ENCODE measurements around the gene TFAM. TPM values are rescaled to one million over a fixed set of nuclear protein-coding genes. Genes with fewer than 3 reads are reported as not detected.

TFAM gene
- total RNA-seq, 2 experiments from 2014 or later, result 85.4 to 92.5 TPM

DNA sequence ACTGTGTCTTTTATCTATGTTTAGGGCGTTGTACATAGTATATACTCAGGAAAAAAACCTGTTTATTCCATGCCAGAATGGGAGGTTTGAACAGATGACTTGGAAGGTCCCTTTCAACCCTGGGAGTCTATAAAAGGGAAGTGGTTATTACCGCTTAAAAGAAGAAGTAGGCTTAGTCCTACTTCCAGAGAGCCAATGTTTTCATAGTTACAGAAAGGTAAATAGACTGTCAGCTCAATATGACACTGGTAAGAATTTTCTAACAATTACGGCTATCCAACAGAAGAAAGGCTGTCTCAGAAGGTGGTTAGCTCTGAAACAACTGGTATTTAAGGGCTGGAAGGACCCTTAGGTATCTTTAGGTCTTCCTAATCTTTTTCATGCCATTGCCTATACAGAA is 1.1 kb upstream of the TFAM start:
- POLR2A ChIA-PET, result interaction anchor here (1.0 to 3.0 kb wide), 3 partner anchors 13 to 116 kb away, joined by 3 to 17 read pairs (median 13); partner anchors contain the start of genes CISD1, IPMK and UBE2D1
- H3K4me1 Mint-ChIP-seq (ENCODE audit: low read depth), result peaks cover 29% of the 10 kb centered on the region

GRCh38 chr10:58384544-58384998 is 639 bp upstream of the TFAM start:
- peak overlapping the region; percentile 92 for H3K27ac Mint-ChIP-seq
- no peak for DNase-seq
- ChIA-PET CTCF (interaction anchor here (0.6 to 4.5 kb wide), 21 partner anchors 9 to 215 kb away, joined by 3 to 39 read pairs (median 4); partner anchors contain the start of genes CISD1 and UBE2D1), POLR2A (interaction anchor here (1.0 to 3.0 kb wide), 3 partner anchors 13 to 116 kb away, joined by 3 to 17 read pairs (median 13); partner anchors contain the start of genes CISD1, IPMK and UBE2D1)
- no peaks in the 10 kb centered on the region for H3K27me3 Mint-ChIP-seq
- peaks cover 18% of the 10 kb centered on the region for H3K36me3 Mint-ChIP-seq
- peaks cover 31% of the 10 kb centered on the region for H3K4me1 Mint-ChIP-seq (ENCODE audit: low read depth)
- H3K4me3 Mint-ChIP-seq, result peak overlapping the region; percentile 99
- intact Hi-C loops (cut with micrococcal nuclease), result loop anchor here (2.0 to 10.0 kb wide), 2 partner anchors 130 to 208 kb away; partner anchors contain the start of gene BICC1
- H3K9me3 Mint-ChIP-seq, result no peaks in the 10 kb centered on the region

More for the DNA sequence above, 1.1 kb upstream of the TFAM start:
- H3K9me3 Mint-ChIP-seq, result no peaks in the 10 kb centered on the region
- CTCF ChIA-PET, result interaction anchor here (0.8 to 4.5 kb wide), 12 partner anchors 12 to 117 kb away, joined by 3 to 39 read pairs (median 4); partner anchors contain the start of gene UBE2D1
- intact Hi-C loops (cut with micrococcal nuclease), result loop anchor here (2.0 to 10.0 kb wide), 2 partner anchors 131 to 207 kb away; partner anchors contain the start of gene BICC1
- H3K27me3 Mint-ChIP-seq, result no peaks in the 10 kb centered on the region
- DNase-seq, result no peak
- H3K4me3 Mint-ChIP-seq, result peak overlapping the region; percentile 99
- peaks cover 14% of the 10 kb centered on the region for H3K36me3 Mint-ChIP-seq
- no peak overlapping the region for H3K27ac Mint-ChIP-seq

DNA sequence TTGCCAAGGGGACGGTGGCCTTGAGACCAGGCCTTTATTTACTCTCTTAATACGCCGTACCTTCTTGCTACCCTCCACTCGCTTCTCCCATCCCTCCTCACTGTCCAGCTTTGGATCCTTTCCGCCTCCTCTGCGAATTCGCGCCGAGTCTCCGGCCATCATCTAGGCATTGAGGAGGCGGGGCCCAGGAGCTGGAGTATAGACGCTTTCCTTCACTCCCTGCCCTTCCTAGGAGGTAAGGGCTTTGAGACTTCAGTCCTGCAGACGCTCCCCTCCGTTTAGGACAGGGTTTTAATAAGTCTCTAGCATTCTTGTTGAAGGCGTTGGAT is 538 bp downstream of the TFAM start:
- peaks cover 41% of the 10 kb centered on the region for H3K4me1 Mint-ChIP-seq (ENCODE audit: low read depth)
- intact Hi-C loops (cut with micrococcal nuclease), result loop anchor here (1.0 to 10.0 kb wide), 7 partner anchors 51 to 1522 kb away; partner anchors contain the start of genes BICC1 and CCDC6
- H3K27ac Mint-ChIP-seq, result peak overlapping the region; percentile 92
- peak; percentile 38 for DNase-seq
- peak overlapping the region; percentile 99 for H3K4me3 Mint-ChIP-seq
- POLR2A ChIA-PET, result interaction anchor here (1.0 to 3.0 kb wide), 3 partner anchors 51 to 117 kb away, joined by 3 to 17 read pairs (median 13); partner anchors contain the start of genes CISD1, IPMK and UBE2D1
- CTCF ChIA-PET, result interaction anchor here (0.6 to 4.5 kb wide), 9 partner anchors 11 to 233 kb away, joined by 3 to 39 read pairs (median 3); partner anchors contain the start of gene UBE2D1
- H3K36me3 Mint-ChIP-seq, result peaks cover 27% of the 10 kb centered on the region
- no peaks in the 10 kb centered on the region for H3K9me3 Mint-ChIP-seq
- H3K27me3 Mint-ChIP-seq, result no peaks in the 10 kb centered on the region

DNA sequence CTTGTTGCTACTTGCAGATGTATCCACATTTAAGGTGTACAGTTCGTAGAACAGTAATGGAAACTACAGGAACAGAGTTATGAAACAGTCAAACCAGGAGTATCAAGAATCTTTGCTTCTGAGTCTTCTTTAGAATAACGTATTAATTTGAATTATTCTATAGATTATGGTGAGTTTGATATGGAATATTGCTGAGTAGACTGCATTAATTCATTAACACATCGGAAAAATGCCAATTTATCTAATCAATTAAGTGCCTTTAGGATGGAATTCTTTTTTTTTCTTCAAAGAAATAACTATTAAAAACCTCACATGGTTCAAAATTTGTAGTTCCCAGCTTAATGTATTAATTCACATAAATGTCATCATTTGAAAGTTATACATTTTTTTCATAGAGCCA is 3.8 kb downstream of the TFAM start:
- peaks cover 43% of the 10 kb centered on the region for H3K36me3 Mint-ChIP-seq
- intact Hi-C loops (cut with micrococcal nuclease), result loop anchor here (5.0 to 10.0 kb wide), 2 partner anchors 126 to 1518 kb away; partner anchors contain the start of genes BICC1 and CCDC6
- H3K27me3 Mint-ChIP-seq, result no peaks in the 10 kb centered on the region
- ChIA-PET POLR2A (no interaction called here), CTCF (no interaction called here)
- no peak overlapping the region for H3K27ac Mint-ChIP-seq
- H3K4me1 Mint-ChIP-seq (ENCODE audit: low read depth), result peaks cover 43% of the 10 kb centered on the region
- no peak for DNase-seq
- no peaks in the 10 kb centered on the region for H3K9me3 Mint-ChIP-seq
- H3K4me3 Mint-ChIP-seq, result no peak overlapping the region

DNA sequence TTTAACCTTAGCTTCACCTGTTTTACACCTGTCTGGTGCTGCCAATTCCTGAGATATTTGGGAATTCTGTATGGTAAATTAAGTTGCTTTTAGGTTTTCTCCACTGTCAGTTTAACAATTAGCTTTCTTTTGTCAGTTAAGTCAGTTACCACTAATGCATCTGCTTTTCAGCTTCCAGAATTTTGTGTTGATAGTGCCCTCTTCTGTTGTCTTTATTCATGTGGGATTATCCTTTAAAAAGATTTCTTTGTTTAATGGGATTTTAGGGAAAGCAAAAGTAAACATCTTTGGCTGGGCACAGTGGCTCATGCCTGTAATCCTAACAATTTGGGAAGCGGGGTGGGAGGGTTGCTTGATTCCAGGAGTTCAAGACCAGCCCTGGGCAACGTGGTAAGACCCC is 8.1 kb downstream of the TFAM start:
- H3K9me3 Mint-ChIP-seq, result no peaks in the 10 kb centered on the region
- intact Hi-C loops (cut with micrococcal nuclease), result no loop called here
- POLR2A ChIA-PET, result no interaction called here
- no peak overlapping the region for H3K4me3 Mint-ChIP-seq
- H3K27me3 Mint-ChIP-seq, result no peaks in the 10 kb centered on the region
- no peak overlapping the region for H3K27ac Mint-ChIP-seq
- H3K36me3 Mint-ChIP-seq, result peaks cover 51% of the 10 kb centered on the region
- H3K4me1 Mint-ChIP-seq (ENCODE audit: low read depth), result peaks cover 28% of the 10 kb centered on the region
- no peak for DNase-seq
- CTCF ChIA-PET, result interaction anchor here (0.7 to 1.6 kb wide), 3 partner anchors 9 to 223 kb away, joined by 3 to 5 read pairs (median 3); no protein-coding TSS in a partner anchor

DNA sequence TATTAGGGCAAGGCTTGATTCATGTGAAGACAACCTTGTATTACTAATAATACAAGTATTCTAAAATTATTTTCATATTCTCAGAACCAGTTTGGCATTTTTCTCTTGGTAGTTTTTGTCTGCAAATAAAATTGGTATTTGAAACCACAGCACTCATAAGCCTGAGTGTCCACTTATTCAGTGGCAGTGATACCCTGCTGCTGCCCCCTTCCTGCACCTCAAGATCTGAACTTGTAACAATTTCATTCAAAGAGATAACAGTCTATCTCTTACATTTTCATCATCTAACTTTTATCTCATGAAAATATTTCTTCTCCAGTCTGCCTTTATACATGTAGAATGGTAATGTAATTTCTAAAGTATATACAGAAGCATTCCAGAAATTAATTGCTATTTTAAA is 9.3 kb downstream of the TFAM start:
- Mint-ChIP-seq H3K27me3 (no peaks in the 10 kb centered on the region), H3K9me3 (no peaks in the 10 kb centered on the region), H3K27ac (no peak overlapping the region), H3K4me1 (ENCODE audit: low read depth) (peaks cover 24% of the 10 kb centered on the region), H3K4me3 (no peak overlapping the region), H3K36me3 (peaks cover 46% of the 10 kb centered on the region)
- ChIA-PET POLR2A (no interaction called here), CTCF (interaction anchor here (1.0 kb wide), 1 partner anchor 9 kb away, joined by 4 read pairs; no protein-coding TSS in a partner anchor)
- no peak for DNase-seq
- intact Hi-C loops (cut with micrococcal nuclease), result no loop called here

GRCh38 chr10:58396057-58396456 is 10.8 kb downstream of the TFAM start:
- ChIA-PET CTCF (interaction anchor here (1.2 to 1.6 kb wide), 2 partner anchors 11 to 189 kb away, joined by 3 to 5 read pairs; partner anchors contain the start of gene TFAM), POLR2A (no interaction called here)
- no peak for DNase-seq
- Mint-ChIP-seq H3K9me3 (no peaks in the 10 kb centered on the region), H3K27ac (no peak overlapping the region), H3K36me3 (peaks cover 39% of the 10 kb centered on the region), H3K4me3 (no peak overlapping the region), H3K4me1 (ENCODE audit: low read depth) (peaks cover 14% of the 10 kb centered on the region), H3K27me3 (no peaks in the 10 kb centered on the region)
- intact Hi-C loops (cut with micrococcal nuclease), result no loop called here

- H3K27me3 Mint-ChIP-seq, result no peaks in the 10 kb centered on the region
- no peak overlapping the region for H3K4me3 Mint-ChIP-seq
- POLR2A ChIA-PET, result no interaction called here
- no peak overlapping the region for H3K27ac Mint-ChIP-seq
- H3K36me3 Mint-ChIP-seq, result peaks cover 28% of the 10 kb centered on the region
- intact Hi-C loops (cut with micrococcal nuclease), result no loop called here
- CTCF ChIA-PET, result interaction anchor here (1.2 kb wide), 1 partner anchor 99 kb away, joined by 3 read pairs; no protein-coding TSS in a partner anchor
- no peaks in the 10 kb centered on the region for H3K9me3 Mint-ChIP-seq
- no peak for DNase-seq
- peaks cover 3% of the 10 kb centered on the region for H3K4me1 Mint-ChIP-seq (ENCODE audit: low read depth)
Observed at GRCh38 chr10:58397830-58398229, 12.6 kb downstream of the TFAM start.

- no peaks in the 10 kb centered on the region for H3K27me3 Mint-ChIP-seq
- DNase-seq, result no peak
- intact Hi-C loops (cut with micrococcal nuclease), result no loop called here
- H3K4me1 Mint-ChIP-seq (ENCODE audit: low read depth), result peaks cover 3% of the 10 kb centered on the region
- ChIA-PET POLR2A (no interaction called here), CTCF (interaction anchor here (1.0 kb wide), 1 partner anchor 219 kb away, joined by 3 read pairs; no protein-coding TSS in a partner anchor)
- H3K36me3 Mint-ChIP-seq, result peaks cover 20% of the 10 kb centered on the region
- H3K27ac Mint-ChIP-seq, result no peak overlapping the region
- H3K4me3 Mint-ChIP-seq, result no peak overlapping the region
- H3K9me3 Mint-ChIP-seq, result no peaks in the 10 kb centered on the region
Observed at GRCh38 chr10:58399410-58399809, 14.2 kb downstream of the TFAM start.

- H3K4me3 Mint-ChIP-seq, result no peak overlapping the region
- no peak for DNase-seq
- H3K27ac Mint-ChIP-seq, result no peak overlapping the region
- H3K27me3 Mint-ChIP-seq, result no peaks in the 10 kb centered on the region
- no peaks in the 10 kb centered on the region for H3K4me1 Mint-ChIP-seq (ENCODE audit: low read depth)
- intact Hi-C loops (cut with micrococcal nuclease), result no loop called here
- CTCF ChIA-PET, result no interaction called here
- no peaks in the 10 kb centered on the region for H3K9me3 Mint-ChIP-seq
- POLR2A ChIA-PET, result no interaction called here
- H3K36me3 Mint-ChIP-seq, result peaks cover 16% of the 10 kb centered on the region
Observed at GRCh38 chr10:58400609-58401008, 15.4 kb downstream of the TFAM start.

GRCh38 chr10:58404001-58404400 is 18.8 kb downstream of the TFAM start:
- ChIA-PET CTCF (interaction anchor here (0.8 kb wide), 1 partner anchor 10 kb away, joined by 4 read pairs; no protein-coding TSS in a partner anchor), POLR2A (no interaction called here)
- H3K4me1 Mint-ChIP-seq (ENCODE audit: low read depth), result no peaks in the 10 kb centered on the region
- no peak overlapping the region for H3K27ac Mint-ChIP-seq
- DNase-seq, result no peak
- H3K36me3 Mint-ChIP-seq, result peaks cover 3% of the 10 kb centered on the region
- H3K9me3 Mint-ChIP-seq, result no peaks in the 10 kb centered on the region
- intact Hi-C loops (cut with micrococcal nuclease), result no loop called here
- no peak overlapping the region for H3K4me3 Mint-ChIP-seq
- H3K27me3 Mint-ChIP-seq, result no peaks in the 10 kb centered on the region

DNA sequence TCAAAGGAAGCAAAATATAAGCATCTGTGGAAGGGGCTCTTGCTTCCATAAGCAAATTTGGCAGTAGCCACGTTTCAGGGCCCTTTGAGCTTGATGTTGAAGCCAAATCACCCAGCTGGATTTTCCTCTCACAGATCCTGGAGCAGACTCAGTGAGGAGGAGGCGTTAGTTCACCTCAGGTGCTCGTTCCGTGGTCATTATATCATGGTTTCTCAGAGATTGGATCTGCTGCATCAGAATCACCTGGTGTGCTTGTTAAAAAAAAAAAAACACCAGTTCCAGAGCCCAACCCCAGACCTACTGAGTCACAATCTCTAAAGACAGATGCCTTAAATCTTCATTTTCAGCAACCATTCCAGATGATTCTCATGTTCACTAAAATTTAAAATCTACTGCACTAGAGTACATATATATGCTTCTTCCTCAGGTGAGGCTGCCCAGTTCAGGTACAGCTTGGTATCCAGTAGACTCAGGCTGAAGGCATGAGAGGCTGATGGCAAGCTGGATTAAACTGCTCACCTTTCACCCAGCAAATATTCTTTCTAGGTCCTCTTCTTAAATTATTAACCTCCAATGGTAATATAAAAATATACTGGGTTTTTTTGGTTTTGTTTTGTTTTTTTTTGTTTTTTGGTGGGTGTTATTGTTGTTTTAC is 24.9 kb downstream of the TFAM start:
- POLR2A ChIA-PET, result no interaction called here
- peaks cover 3% of the 10 kb centered on the region for H3K27me3 Mint-ChIP-seq
- CTCF ChIA-PET, result no interaction called here
- DNase-seq, result no peak
- H3K36me3 Mint-ChIP-seq, result no peaks in the 10 kb centered on the region
- no peaks in the 10 kb centered on the region for H3K9me3 Mint-ChIP-seq
- intact Hi-C loops (cut with micrococcal nuclease), result no loop called here
- no peak overlapping the region for H3K27ac Mint-ChIP-seq
- H3K4me3 Mint-ChIP-seq, result no peak overlapping the region
- no peaks in the 10 kb centered on the region for H3K4me1 Mint-ChIP-seq (ENCODE audit: low read depth)
